Activated T-helper 2 cell treated with anti-CD3 and anti-CD28 coated beads, Interferon-gamma antibody, Interleukin-2, Interleukin-4, amounts not matched to agents 10 μg/mL and 5 μg/mL and 100 μg/mL, durations not matched to agents 14 hours and 24 hours and 36 hours (primary cell): ENCODE measurements around the gene PIK3C3. TPM values are rescaled to one million over a fixed set of nuclear protein-coding genes. Genes with fewer than 3 reads are reported as not detected.

Experiments
- DNase-seq: peaks from one replicate; pipeline ENCODE4 v3.0.0; 2021; ENCODE audit warnings: low spot score
- H3K27ac Mint-ChIP-seq: one replicate; pipeline ENCODE4 v1.8.0; 2021; ENCODE audit warnings: mixed read lengths
- H3K27me3 Mint-ChIP-seq: one replicate; pipeline ENCODE4 v1.8.0; 2021; ENCODE audit warnings: low read depth, mixed read lengths
- H3K36me3 Mint-ChIP-seq: one replicate; pipeline ENCODE4 v1.8.0; 2021; ENCODE audit warnings: low read depth, mixed read lengths
- H3K4me1 Mint-ChIP-seq: one replicate; pipeline ENCODE4 v1.8.0; 2021; ENCODE audit warnings: low read depth, mixed read lengths
- H3K4me3 Mint-ChIP-seq: one replicate; pipeline ENCODE4 v1.8.0; 2021; ENCODE audit warnings: low read depth, mild to moderate bottlenecking, moderate library complexity, mixed read lengths
- H3K9me3 Mint-ChIP-seq: one replicate; pipeline ENCODE4 v1.8.0; 2021; ENCODE audit warnings: mixed read lengths
- intact Hi-C: fragments of 100-400 bp; cut with micrococcal nuclease; formaldehyde crosslinking; loops from one replicate; pipeline ENCODE4 v1.15.1; 2023
- total RNA-seq: library from RNA; stranded (reverse); gene quantifications from 2 replicates; pipeline ENCODE4 v1.2.3, GENCODE V29; 2022

PIK3C3 gene
- total RNA-seq, 1 donor from 2014 or later = 51.6 TPM

GRCh38 chr18:42068030-42068429, 113.0 kb downstream of the PIK3C3 start:
- no peak for DNase-seq
- H3K4me1 Mint-ChIP-seq = no peaks in the 10 kb centered on the region
- no peak overlapping the region for H3K27ac Mint-ChIP-seq
- intact Hi-C loops = no loop called here
- H3K4me3 Mint-ChIP-seq = no peak overlapping the region
- no peaks in the 10 kb centered on the region for H3K27me3 Mint-ChIP-seq
- no peaks in the 10 kb centered on the region for H3K9me3 Mint-ChIP-seq
- peaks cover 62% of the 10 kb centered on the region for H3K36me3 Mint-ChIP-seq

GRCh38 chr18:42069036-42069435, 114.0 kb downstream of the PIK3C3 start:
- H3K4me1 Mint-ChIP-seq = no peaks in the 10 kb centered on the region
- intact Hi-C loops = no loop called here
- no peak overlapping the region for H3K27ac Mint-ChIP-seq
- H3K9me3 Mint-ChIP-seq = no peaks in the 10 kb centered on the region
- H3K36me3 Mint-ChIP-seq = peaks cover 70% of the 10 kb centered on the region
- H3K27me3 Mint-ChIP-seq = no peaks in the 10 kb centered on the region
- DNase-seq = no peak
- no peak overlapping the region for H3K4me3 Mint-ChIP-seq

- Mint-ChIP-seq H3K4me1 (peaks cover 2% of the 10 kb centered on the region), H3K36me3 (peaks cover 64% of the 10 kb centered on the region), H3K9me3 (no peaks in the 10 kb centered on the region), H3K27ac (no peak overlapping the region), H3K4me3 (no peak overlapping the region), H3K27me3 (no peaks in the 10 kb centered on the region)
- intact Hi-C loops = no loop called here
- DNase-seq = no peak
These were observed 117.4 kb downstream of the PIK3C3 start for GRCh38 chr18:42072407-42072806.

GRCh38 chr18:42074704-42075103, 119.7 kb downstream of the PIK3C3 start:
- intact Hi-C loops = no loop called here
- Mint-ChIP-seq H3K4me1 (peaks cover 2% of the 10 kb centered on the region), H3K4me3 (no peak overlapping the region), H3K9me3 (no peaks in the 10 kb centered on the region), H3K36me3 (peaks cover 59% of the 10 kb centered on the region), H3K27me3 (no peaks in the 10 kb centered on the region), H3K27ac (no peak overlapping the region)
- no peak for DNase-seq

GRCh38 chr18:42078711-42079110, 123.7 kb downstream of the PIK3C3 start:
- intact Hi-C loops = no loop called here
- H3K4me1 Mint-ChIP-seq = peaks cover 19% of the 10 kb centered on the region
- no peaks in the 10 kb centered on the region for H3K9me3 Mint-ChIP-seq
- H3K27me3 Mint-ChIP-seq = no peaks in the 10 kb centered on the region
- DNase-seq = no peak
- H3K4me3 Mint-ChIP-seq = no peak overlapping the region
- peaks cover 58% of the 10 kb centered on the region for H3K36me3 Mint-ChIP-seq
- no peak overlapping the region for H3K27ac Mint-ChIP-seq

- peaks cover 19% of the 10 kb centered on the region for H3K4me1 Mint-ChIP-seq
- intact Hi-C loops = no loop called here
- no peak for DNase-seq
- no peak overlapping the region for H3K4me3 Mint-ChIP-seq
- peaks cover 53% of the 10 kb centered on the region for H3K36me3 Mint-ChIP-seq
- H3K27me3 Mint-ChIP-seq = no peaks in the 10 kb centered on the region
- no peaks in the 10 kb centered on the region for H3K9me3 Mint-ChIP-seq
- H3K27ac Mint-ChIP-seq = no peak overlapping the region
These were observed 125.3 kb downstream of the PIK3C3 start for GRCh38 chr18:42080340-42080739.

- intact Hi-C loops = no loop called here
- peaks cover 44% of the 10 kb centered on the region for H3K36me3 Mint-ChIP-seq
- H3K4me1 Mint-ChIP-seq = peaks cover 23% of the 10 kb centered on the region
- H3K27ac Mint-ChIP-seq = peak overlapping the region; percentile 53
- no peak for DNase-seq
- H3K4me3 Mint-ChIP-seq = peak overlapping the region; percentile 4
- no peaks in the 10 kb centered on the region for H3K27me3 Mint-ChIP-seq
- no peaks in the 10 kb centered on the region for H3K9me3 Mint-ChIP-seq
These were observed 127.6 kb downstream of the PIK3C3 start for GRCh38 chr18:42082415-42083234.

- H3K27ac Mint-ChIP-seq = no peak overlapping the region
- peaks cover 21% of the 10 kb centered on the region for H3K4me1 Mint-ChIP-seq
- H3K27me3 Mint-ChIP-seq = no peaks in the 10 kb centered on the region
- no peaks in the 10 kb centered on the region for H3K9me3 Mint-ChIP-seq
- H3K4me3 Mint-ChIP-seq = no peak overlapping the region
- intact Hi-C loops = no loop called here
- H3K36me3 Mint-ChIP-seq = peaks cover 26% of the 10 kb centered on the region
- DNase-seq = no peak
These were observed 131.3 kb downstream of the PIK3C3 start for GRCh38 chr18:42086288-42086687.

- H3K4me1 Mint-ChIP-seq = peaks cover 15% of the 10 kb centered on the region
- no peak for DNase-seq
- intact Hi-C loops = no loop called here
- no peaks in the 10 kb centered on the region for H3K9me3 Mint-ChIP-seq
- H3K4me3 Mint-ChIP-seq = no peak overlapping the region
- no peaks in the 10 kb centered on the region for H3K27me3 Mint-ChIP-seq
- no peak overlapping the region for H3K27ac Mint-ChIP-seq
- H3K36me3 Mint-ChIP-seq = peaks cover 17% of the 10 kb centered on the region
These were observed 132.2 kb downstream of the PIK3C3 start for GRCh38 chr18:42087235-42087634.

- Mint-ChIP-seq H3K36me3 (peaks cover 13% of the 10 kb centered on the region), H3K4me3 (no peak overlapping the region), H3K9me3 (no peaks in the 10 kb centered on the region), H3K27ac (no peak overlapping the region), H3K27me3 (no peaks in the 10 kb centered on the region), H3K4me1 (peaks cover 9% of the 10 kb centered on the region)
- intact Hi-C loops = no loop called here
- no peak for DNase-seq
These were observed 132.8 kb downstream of the PIK3C3 start for GRCh38 chr18:42087876-42088275.

GRCh38 chr18:42092848-42093247, 137.8 kb downstream of the PIK3C3 start:
- Mint-ChIP-seq H3K27me3 (peaks cover 8% of the 10 kb centered on the region), H3K4me1 (no peaks in the 10 kb centered on the region), H3K27ac (no peak overlapping the region), H3K4me3 (no peak overlapping the region), H3K36me3 (no peaks in the 10 kb centered on the region), H3K9me3 (no peaks in the 10 kb centered on the region)
- DNase-seq = no peak
- intact Hi-C loops = no loop called here

GRCh38 chr18:42094875-42095274, 139.8 kb downstream of the PIK3C3 start:
- Mint-ChIP-seq H3K36me3 (no peaks in the 10 kb centered on the region), H3K27me3 (peaks cover 8% of the 10 kb centered on the region), H3K9me3 (no peaks in the 10 kb centered on the region), H3K4me3 (no peak overlapping the region), H3K27ac (no peak overlapping the region), H3K4me1 (no peaks in the 10 kb centered on the region)
- DNase-seq = no peak
- intact Hi-C loops = no loop called here

GRCh38 chr18:42095732-42096377, 140.8 kb downstream of the PIK3C3 start:
- DNase-seq = no peak
- Mint-ChIP-seq H3K27ac (no peak overlapping the region), H3K4me3 (no peak overlapping the region), H3K27me3 (peaks cover 8% of the 10 kb centered on the region), H3K9me3 (no peaks in the 10 kb centered on the region), H3K36me3 (no peaks in the 10 kb centered on the region), H3K4me1 (peaks cover under 1% of the 10 kb centered on the region)
- intact Hi-C loops = no loop called here
